ENCODE results near the gene SOHLH2.

DNA sequence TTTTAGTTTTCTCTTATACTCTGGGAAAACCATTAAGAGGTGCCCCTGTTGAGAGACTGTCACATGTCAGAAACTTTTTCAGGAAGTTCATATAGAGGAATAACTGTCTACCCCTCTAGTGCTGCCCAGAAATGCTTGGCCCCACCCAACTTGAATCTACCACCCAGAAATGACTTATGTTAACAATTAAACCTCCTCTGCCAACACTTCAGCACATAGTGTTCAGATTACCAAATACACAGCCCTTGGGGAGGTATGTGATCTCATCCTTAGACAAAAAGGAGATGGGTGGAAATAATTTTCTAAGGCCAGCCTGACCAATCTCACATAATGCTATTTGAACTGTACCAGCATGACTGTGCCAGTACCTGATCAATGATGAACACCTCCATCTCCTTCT is 47.6 kb upstream of the SOHLH2 start:
- TF ChIP-seq GATA2 (IDR thresholded peaks at IDR 0.05; ENCODE audit: low read depth, low read length), result no peak
- no peak for TF ChIP-seq GATA3 (IDR thresholded peaks at IDR 0.05; ENCODE audit: low read depth, low read length)
